Loucy (cell line): Measurements from ENCODE around the gene SKIC2.

Experiments
- EZH2phosphoT487 ChIP-seq: fragments of 200-600 bp; IDR thresholded peaks from 2 replicates; pipeline ENCODE4 v1.6.1; 2018; ENCODE audit warnings: antibody characterized with exemption, mild to moderate bottlenecking, moderate library complexity, borderline replicate concordance
- TF ChIP-seq, protein P1 (sequence below): fragments of 200-600 bp; sonication (generic); conservative IDR thresholded peaks from 2 replicates; pipeline ENCODE4 v1.5.1; 2014; ENCODE audit warnings: mild to moderate bottlenecking, antibody characterized with exemption, low read length

- TF ChIP-seq EZH2phosphoT487, result no peak
- TF ChIP-seq, protein P1, sequence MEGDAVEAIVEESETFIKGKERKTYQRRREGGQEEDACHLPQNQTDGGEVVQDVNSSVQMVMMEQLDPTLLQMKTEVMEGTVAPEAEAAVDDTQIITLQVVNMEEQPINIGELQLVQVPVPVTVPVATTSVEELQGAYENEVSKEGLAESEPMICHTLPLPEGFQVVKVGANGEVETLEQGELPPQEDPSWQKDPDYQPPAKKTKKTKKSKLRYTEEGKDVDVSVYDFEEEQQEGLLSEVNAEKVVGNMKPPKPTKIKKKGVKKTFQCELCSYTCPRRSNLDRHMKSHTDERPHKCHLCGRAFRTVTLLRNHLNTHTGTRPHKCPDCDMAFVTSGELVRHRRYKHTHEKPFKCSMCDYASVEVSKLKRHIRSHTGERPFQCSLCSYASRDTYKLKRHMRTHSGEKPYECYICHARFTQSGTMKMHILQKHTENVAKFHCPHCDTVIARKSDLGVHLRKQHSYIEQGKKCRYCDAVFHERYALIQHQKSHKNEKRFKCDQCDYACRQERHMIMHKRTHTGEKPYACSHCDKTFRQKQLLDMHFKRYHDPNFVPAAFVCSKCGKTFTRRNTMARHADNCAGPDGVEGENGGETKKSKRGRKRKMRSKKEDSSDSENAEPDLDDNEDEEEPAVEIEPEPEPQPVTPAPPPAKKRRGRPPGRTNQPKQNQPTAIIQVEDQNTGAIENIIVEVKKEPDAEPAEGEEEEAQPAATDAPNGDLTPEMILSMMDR, result no peak
These were observed 18.7 kb upstream of the SKIC2 start for GRCh38 chr6:31940256-31940664.
